PC-9 (cell line): ENCODE measurements around the gene IL1RAPL1.

Experiments used
- EZH2 ChIP-seq: fragments of 200-600 bp; sonication (generic); IDR thresholded peaks from 2 replicates; pipeline ENCODE4 v1.8.0; 2017; ENCODE audit warnings: antibody characterized with exemption, low read depth
- TF ChIP-seq, protein P1 (sequence below): fragments of 200-600 bp; sonication (generic); conservative IDR thresholded peaks from 2 replicates; pipeline ENCODE4 v1.6.1; 2017; ENCODE audit warnings: mixed run types, antibody characterized with exemption, mild to moderate bottlenecking, moderate library complexity

DNA sequence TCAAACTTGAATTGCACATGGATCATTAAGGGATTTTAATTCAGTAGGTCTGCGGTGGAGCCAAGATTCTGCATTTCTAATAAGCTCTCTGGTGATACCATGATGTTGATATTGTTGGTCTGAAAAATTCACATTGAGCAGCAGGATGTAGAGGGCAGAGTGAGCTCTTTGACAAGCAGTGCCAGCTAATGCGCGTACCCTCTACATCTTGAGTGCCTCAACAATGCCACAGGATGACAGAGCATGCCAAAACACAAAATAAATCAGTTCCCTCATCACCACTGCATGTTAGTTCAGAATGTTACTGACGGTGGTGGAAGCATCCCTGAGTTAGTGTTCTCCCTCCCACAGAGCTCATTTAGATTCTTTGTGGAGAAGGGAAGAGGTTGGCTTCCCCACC lies 23.5 kb downstream of the IL1RAPL1 start:
- no peak for TF ChIP-seq EZH2
- TF ChIP-seq, protein P1, sequence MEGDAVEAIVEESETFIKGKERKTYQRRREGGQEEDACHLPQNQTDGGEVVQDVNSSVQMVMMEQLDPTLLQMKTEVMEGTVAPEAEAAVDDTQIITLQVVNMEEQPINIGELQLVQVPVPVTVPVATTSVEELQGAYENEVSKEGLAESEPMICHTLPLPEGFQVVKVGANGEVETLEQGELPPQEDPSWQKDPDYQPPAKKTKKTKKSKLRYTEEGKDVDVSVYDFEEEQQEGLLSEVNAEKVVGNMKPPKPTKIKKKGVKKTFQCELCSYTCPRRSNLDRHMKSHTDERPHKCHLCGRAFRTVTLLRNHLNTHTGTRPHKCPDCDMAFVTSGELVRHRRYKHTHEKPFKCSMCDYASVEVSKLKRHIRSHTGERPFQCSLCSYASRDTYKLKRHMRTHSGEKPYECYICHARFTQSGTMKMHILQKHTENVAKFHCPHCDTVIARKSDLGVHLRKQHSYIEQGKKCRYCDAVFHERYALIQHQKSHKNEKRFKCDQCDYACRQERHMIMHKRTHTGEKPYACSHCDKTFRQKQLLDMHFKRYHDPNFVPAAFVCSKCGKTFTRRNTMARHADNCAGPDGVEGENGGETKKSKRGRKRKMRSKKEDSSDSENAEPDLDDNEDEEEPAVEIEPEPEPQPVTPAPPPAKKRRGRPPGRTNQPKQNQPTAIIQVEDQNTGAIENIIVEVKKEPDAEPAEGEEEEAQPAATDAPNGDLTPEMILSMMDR: no peak
